ENCODE measurements around the gene COTL1. TPM values are rescaled to one million over a fixed set of nuclear protein-coding genes. Genes with fewer than 3 reads are reported as not detected.

Gene COTL1
- total RNA-seq, 1 donor from 2014 or later = 37.6 TPM

DNA sequence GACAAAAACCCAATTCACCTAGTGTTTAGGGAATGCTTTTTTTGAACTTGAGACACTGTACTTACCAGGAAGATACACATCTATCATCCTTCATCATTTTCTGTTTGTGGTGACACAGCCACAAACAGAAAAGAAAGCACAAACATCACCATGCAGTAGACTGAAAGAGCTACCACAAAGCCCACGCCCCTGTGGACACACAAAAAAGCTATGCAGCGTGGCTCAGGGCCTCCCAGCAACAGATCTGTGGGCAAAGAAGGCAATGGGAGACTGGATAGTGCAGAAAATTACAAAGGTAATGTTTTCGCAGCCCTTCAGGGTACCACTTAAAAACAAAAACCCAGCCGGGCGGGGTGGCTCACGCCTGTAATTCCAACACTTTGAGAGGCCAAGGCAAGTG lies 9.6 kb downstream of the COTL1 start:
- H3K4me3 Mint-ChIP-seq (ENCODE audit: low read depth) = no peak overlapping the region
- no peaks in the 10 kb centered on the region for H3K27me3 Mint-ChIP-seq
- no peak for DNase-seq (ENCODE audit: low spot score, unreplicated experiment)
- H3K9me3 Mint-ChIP-seq (ENCODE audit: low read depth) = peaks cover 3% of the 10 kb centered on the region
- H3K27ac Mint-ChIP-seq = no peak overlapping the region
- H3K36me3 Mint-ChIP-seq (ENCODE audit: insufficient read depth) = peaks cover 5% of the 10 kb centered on the region
- H3K4me1 Mint-ChIP-seq (ENCODE audit: low read depth) = peaks cover 7% of the 10 kb centered on the region
- TF ChIP-seq, protein P1, sequence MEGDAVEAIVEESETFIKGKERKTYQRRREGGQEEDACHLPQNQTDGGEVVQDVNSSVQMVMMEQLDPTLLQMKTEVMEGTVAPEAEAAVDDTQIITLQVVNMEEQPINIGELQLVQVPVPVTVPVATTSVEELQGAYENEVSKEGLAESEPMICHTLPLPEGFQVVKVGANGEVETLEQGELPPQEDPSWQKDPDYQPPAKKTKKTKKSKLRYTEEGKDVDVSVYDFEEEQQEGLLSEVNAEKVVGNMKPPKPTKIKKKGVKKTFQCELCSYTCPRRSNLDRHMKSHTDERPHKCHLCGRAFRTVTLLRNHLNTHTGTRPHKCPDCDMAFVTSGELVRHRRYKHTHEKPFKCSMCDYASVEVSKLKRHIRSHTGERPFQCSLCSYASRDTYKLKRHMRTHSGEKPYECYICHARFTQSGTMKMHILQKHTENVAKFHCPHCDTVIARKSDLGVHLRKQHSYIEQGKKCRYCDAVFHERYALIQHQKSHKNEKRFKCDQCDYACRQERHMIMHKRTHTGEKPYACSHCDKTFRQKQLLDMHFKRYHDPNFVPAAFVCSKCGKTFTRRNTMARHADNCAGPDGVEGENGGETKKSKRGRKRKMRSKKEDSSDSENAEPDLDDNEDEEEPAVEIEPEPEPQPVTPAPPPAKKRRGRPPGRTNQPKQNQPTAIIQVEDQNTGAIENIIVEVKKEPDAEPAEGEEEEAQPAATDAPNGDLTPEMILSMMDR (IDR thresholded peaks at IDR 0.05; ENCODE audit: unreplicated experiment) = no peak

DNA sequence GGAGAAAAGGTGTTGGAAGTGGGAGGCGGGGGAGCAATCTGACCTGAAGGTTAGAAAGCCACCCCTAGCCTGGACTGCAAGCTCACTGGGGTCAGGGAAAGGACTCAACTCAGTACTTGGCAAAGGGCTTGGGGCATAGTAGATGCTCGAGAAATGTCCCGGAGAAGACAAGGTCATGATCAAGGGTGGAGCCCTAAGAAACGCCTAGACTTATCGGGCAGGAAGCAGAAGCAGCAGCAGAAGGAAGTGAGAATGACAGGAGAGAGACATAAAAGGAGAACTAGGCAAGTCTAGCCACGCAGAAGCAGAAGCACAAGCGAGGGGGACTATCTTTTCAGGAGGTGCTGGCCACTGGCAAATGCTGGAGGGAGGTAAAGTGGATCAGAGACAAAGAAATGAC lies 10.2 kb downstream of the COTL1 start:
- DNase-seq (ENCODE audit: low spot score, unreplicated experiment) = no peak
- H3K27ac Mint-ChIP-seq = no peak overlapping the region
- peaks cover 5% of the 10 kb centered on the region for H3K36me3 Mint-ChIP-seq (ENCODE audit: insufficient read depth)
- peaks cover 3% of the 10 kb centered on the region for H3K9me3 Mint-ChIP-seq (ENCODE audit: low read depth)
- H3K27me3 Mint-ChIP-seq = no peaks in the 10 kb centered on the region
- H3K4me3 Mint-ChIP-seq (ENCODE audit: low read depth) = no peak overlapping the region
- H3K4me1 Mint-ChIP-seq (ENCODE audit: low read depth) = peaks cover 7% of the 10 kb centered on the region
- TF ChIP-seq, protein P1 (IDR thresholded peaks at IDR 0.05; ENCODE audit: unreplicated experiment) = no peak

DNA sequence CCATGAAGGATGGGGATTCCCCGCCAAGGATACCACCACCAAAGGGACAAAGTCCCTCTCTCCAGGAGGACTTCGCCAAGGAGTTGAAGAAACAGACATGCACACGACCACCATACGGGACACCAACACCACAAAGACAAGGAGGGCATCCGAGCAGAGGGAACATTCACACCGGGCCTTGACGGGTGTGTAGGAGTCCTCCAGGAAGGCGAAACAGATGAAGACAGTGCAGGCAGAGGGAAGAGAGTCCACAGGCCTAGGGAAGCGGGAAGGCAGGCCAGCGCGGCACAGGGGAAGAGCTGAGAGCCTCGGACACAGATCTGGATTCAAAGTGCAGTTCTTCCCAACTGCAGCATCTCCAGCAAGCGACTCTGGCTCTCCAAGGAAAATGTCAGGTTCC lies 10.8 kb downstream of the COTL1 start:
- TF ChIP-seq, protein P1 (IDR thresholded peaks at IDR 0.05; ENCODE audit: unreplicated experiment) = no peak
- Mint-ChIP-seq H3K36me3 (ENCODE audit: insufficient read depth) (peaks cover 5% of the 10 kb centered on the region), H3K27ac (peak overlapping the region; percentile 15), H3K27me3 (no peaks in the 10 kb centered on the region), H3K4me3 (ENCODE audit: low read depth) (no peak overlapping the region), H3K9me3 (ENCODE audit: low read depth) (peaks cover 3% of the 10 kb centered on the region), H3K4me1 (ENCODE audit: low read depth) (peaks cover 7% of the 10 kb centered on the region)
- no peak for DNase-seq (ENCODE audit: low spot score, unreplicated experiment)

DNA sequence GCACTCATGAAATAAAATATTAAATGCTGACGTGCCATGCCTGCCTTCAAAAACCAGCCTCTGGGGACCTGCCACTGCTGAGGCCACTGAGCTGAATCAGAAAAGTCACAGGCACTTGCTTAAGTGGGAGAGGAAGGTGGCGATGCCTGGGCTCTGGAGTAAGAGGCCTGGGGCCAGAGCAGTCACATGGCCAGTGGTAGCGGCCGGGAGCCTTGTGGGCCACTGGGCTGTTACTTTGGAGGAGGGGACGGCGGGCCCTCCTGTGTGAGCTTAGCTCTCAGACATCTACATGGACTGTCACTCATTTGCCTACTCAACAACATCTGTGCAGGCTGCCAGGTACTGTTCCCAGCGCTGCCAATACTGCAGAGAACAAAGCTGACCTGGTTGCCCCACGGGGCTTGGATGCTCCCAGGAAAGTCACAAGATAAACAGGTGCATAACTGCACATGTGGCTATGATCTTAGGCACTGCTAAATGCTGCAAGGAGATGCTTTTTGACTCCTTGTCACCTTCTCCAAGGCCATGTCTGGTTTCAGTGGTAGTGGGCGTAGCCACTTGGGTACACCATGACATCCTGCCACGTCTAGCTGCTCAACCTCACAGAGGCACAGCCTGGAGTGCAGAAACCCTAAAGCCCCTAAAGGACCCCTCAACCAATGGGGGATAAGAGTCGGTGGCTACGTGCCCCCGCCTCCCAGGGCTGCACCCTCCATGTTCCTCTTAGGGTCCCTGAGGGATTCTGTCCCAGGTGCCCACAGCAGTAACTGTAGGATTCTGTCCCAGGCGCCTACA lies 11.6 kb downstream of the COTL1 start:
- H3K36me3 Mint-ChIP-seq (ENCODE audit: insufficient read depth) = peaks cover 3% of the 10 kb centered on the region
- peaks cover 9% of the 10 kb centered on the region for H3K4me1 Mint-ChIP-seq (ENCODE audit: low read depth)
- H3K9me3 Mint-ChIP-seq (ENCODE audit: low read depth) = peaks cover 3% of the 10 kb centered on the region
- H3K4me3 Mint-ChIP-seq (ENCODE audit: low read depth) = no peak overlapping the region
- DNase-seq (ENCODE audit: low spot score, unreplicated experiment) = no peak
- TF ChIP-seq, protein P1 (IDR thresholded peaks at IDR 0.05; ENCODE audit: unreplicated experiment) = no peak
- H3K27me3 Mint-ChIP-seq = no peaks in the 10 kb centered on the region
- H3K27ac Mint-ChIP-seq = peak overlapping the region; percentile 33

DNA sequence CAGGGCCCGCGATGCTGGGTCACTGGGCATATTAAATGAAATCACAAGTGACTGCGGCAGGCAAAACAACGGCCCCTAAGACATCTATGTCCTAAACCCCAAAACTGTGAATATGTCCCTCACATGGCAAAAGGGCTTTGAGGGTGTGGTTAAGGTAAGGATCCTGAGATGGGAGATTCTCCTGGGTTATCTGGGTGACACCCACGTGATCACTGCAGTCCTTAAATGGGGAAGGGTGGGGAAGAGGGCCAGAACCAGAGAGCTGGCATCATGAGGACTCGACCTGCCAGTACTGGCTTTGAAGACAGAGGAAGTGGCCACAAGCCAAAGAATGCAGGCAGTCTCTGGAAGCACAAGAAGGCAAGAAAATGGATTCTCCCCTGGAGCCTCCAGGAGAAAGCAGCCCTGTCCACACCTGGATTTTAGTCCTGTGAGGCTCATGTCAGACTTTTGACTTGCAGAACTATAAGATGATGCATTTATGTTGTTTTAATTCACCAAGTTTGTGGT lies 12.5 kb downstream of the COTL1 start:
- H3K27ac Mint-ChIP-seq = peak overlapping the region; percentile 73

More for the DNA sequence above, 12.5 kb downstream of the COTL1 start:
- H3K4me1 Mint-ChIP-seq (ENCODE audit: low read depth) = peaks cover 12% of the 10 kb centered on the region
- no peak overlapping the region for H3K4me3 Mint-ChIP-seq (ENCODE audit: low read depth)
- H3K36me3 Mint-ChIP-seq (ENCODE audit: insufficient read depth) = no peaks in the 10 kb centered on the region
- no peaks in the 10 kb centered on the region for H3K27me3 Mint-ChIP-seq
- TF ChIP-seq, protein P1 (IDR thresholded peaks at IDR 0.05; ENCODE audit: unreplicated experiment) = no peak
- no peak for DNase-seq (ENCODE audit: low spot score, unreplicated experiment)
- H3K9me3 Mint-ChIP-seq (ENCODE audit: low read depth) = no peaks in the 10 kb centered on the region
